HepG2 (cell line): Measurements from ENCODE around the gene MYH16. TPM values are rescaled to one million over a fixed set of nuclear protein-coding genes. Genes with fewer than 3 reads are reported as not detected.
"Not testable (repeated sequence)": the region's sequence is repeated elsewhere in the genome, so short reads cannot be mapped to it uniquely, and the experiment has no call there.

Experiments used
- ATAC-seq: fragments of 200-7000 bp; cut with Tn5 transposase; 3 replicates; pipeline ENCODE4 v1.9.1; 2020; ENCODE audit warnings: mild to moderate bottlenecking, moderate library complexity
- BruUV-seq: library from RNA; stranded (reverse); fragments of 400-500 nt; replicated peaks from 2 replicates; lab custom pipeline; 2021; lab: Mats Ljungman, UMichigan
- CTCF ChIA-PET: fragments of 300-600 bp; formaldehyde crosslinking; extraction: SDS; loops from one replicate; lab custom pipeline; 2021; ENCODE audit warnings: low total read pairs, inconsistent platforms, low intra/inter-chr PET ratio; lab: Yijun Ruan, JAX
- POLR2A ChIA-PET: fragments of 350-600 bp; sonication (Branson Sonifier 250); formaldehyde crosslinking; loops from one replicate; lab custom pipeline; 2020; ENCODE audit warnings: antibody characterized with exemption, inconsistent platforms; lab: Yijun Ruan, JAX
- DNase-seq: peaks from one replicate; pipeline ENCODE4 v3.0.0-alpha.2; 2015; ENCODE audit warnings: low spot score
- FAIRE-seq: peaks from 3 replicates; lab custom pipeline; 2011; peaks lifted over from hg19 to GRCh38; lab: Jason Lieb, UNC
- H2AFZ ChIP-seq: one replicate; pipeline ENCODE4 v1.6.1; 2011; ENCODE audit warnings: low read length, inconsistent platforms
- H3K27ac ChIP-seq: fragments of 300-600 bp; 3 replicates; pipeline ENCODE4 v1.8.0; 2011; ENCODE audit warnings: mixed run types, mild to moderate bottlenecking, mixed read lengths, low read length, inconsistent platforms; ENCODE audit not compliant: insufficient read depth; ENCODE audit errors: extremely low read length
- H3K27me3 ChIP-seq, 2 experiments: fragments of 200-600 bp in 1 of 2; 2 replicates in 1 of 2; 3 replicates in 1 of 2; pipeline versions ENCODE4 v1.6.0 to v1.8.0; 2011; ENCODE audit warnings: low read length in 2 of 2, mild to moderate bottlenecking in 2 of 2, moderate library complexity in 2 of 2, inconsistent platforms in 1 of 2; ENCODE audit not compliant: insufficient read depth in 2 of 2, control insufficient read depth in 1 of 2
- H3K36me3 ChIP-seq, 2 experiments: fragments of 200-600 bp in 1 of 2; replicated peaks in 1 of 2; 2 replicates in 1 of 2; 3 replicates in 1 of 2; pipeline versions ENCODE4 v1.5.1 to v1.8.0; 2011; ENCODE audit warnings: low read length in 2 of 2, inconsistent platforms in 1 of 2; ENCODE audit not compliant: insufficient read depth in 2 of 2, control insufficient read depth in 1 of 2
- H3K4me1 ChIP-seq: 2 replicates; pipeline ENCODE4 v1.5.1; 2012; ENCODE audit warnings: low read length, inconsistent platforms; ENCODE audit not compliant: insufficient read depth
- H3K4me2 ChIP-seq: 2 replicates; pipeline ENCODE4 v1.6.0; 2011; ENCODE audit warnings: low read depth, low read length, inconsistent platforms
- H3K4me3 ChIP-seq, 3 experiments: fragments of 200-600 bp in 1 of 3; sonication (generic), shearing (Covaris generic) in 1 of 3; replicated peaks in 1 of 3; 2 replicates each; pipeline ENCODE4 v1.5.1; 2011 to 2016; ENCODE audit warnings: low read length in 3 of 3, inconsistent platforms in 2 of 3, low read depth in 2 of 3, mild to moderate bottlenecking in 2 of 3, control low read depth in 1 of 3, mixed read lengths in 1 of 3; ENCODE audit not compliant: insufficient read depth in 1 of 3
- H3K79me2 ChIP-seq: one replicate; pipeline ENCODE4 v1.6.1; 2011; ENCODE audit warnings: low read length, inconsistent platforms; ENCODE audit not compliant: insufficient read depth
- H3K9ac ChIP-seq: 2 replicates; pipeline ENCODE4 v1.6.0; 2011; ENCODE audit warnings: mild to moderate bottlenecking, low read depth, low read length, inconsistent platforms; ENCODE audit not compliant: insufficient read depth
- H3K9me3 ChIP-seq: 2 replicates; pipeline ENCODE4 v1.5.1; 2012; ENCODE audit warnings: mild to moderate bottlenecking, low read length
- H4K20me1 ChIP-seq: 2 replicates; pipeline ENCODE4 v1.6.0; 2011; ENCODE audit warnings: inconsistent platforms, mild to moderate bottlenecking, low read length, moderate library complexity; ENCODE audit not compliant: insufficient read depth
- ATF2 ChIP-seq: sonication (generic); formaldehyde crosslinking; IDR thresholded peaks from 2 replicates; pipeline ENCODE4 v1.4.0; 2020; ENCODE audit warnings: missing genetic modification reagents
- DPF2 ChIP-seq: sonication (generic); formaldehyde crosslinking; IDR thresholded peaks from 2 replicates; pipeline ENCODE4 v1.4.0; 2020; ENCODE audit warnings: mild to moderate bottlenecking, low read depth, missing genetic modification reagents, borderline replicate concordance
- FOXP1 ChIP-seq, 2 experiments: fragments of 450-650 bp in 1 of 2; IDR thresholded peaks; 2 replicates each; pipeline ENCODE4 v1.6.1; 2017 to 2018; ENCODE audit warnings: antibody characterized with exemption in 1 of 2
- MLXIP ChIP-seq: sonication (generic); formaldehyde crosslinking; IDR thresholded peaks from 2 replicates; pipeline ENCODE4 v1.9.0; 2021; ENCODE audit warnings: missing genetic modification reagents, borderline replicate concordance
- NFYB ChIP-seq: sonication (generic); formaldehyde crosslinking; IDR thresholded peaks from 2 replicates; pipeline ENCODE4 v1.4.0; 2020; ENCODE audit warnings: missing genetic modification reagents
- SOX6 ChIP-seq, 2 experiments: fragments of 450-650 bp in 1 of 2; sonication (generic) in 1 of 2; formaldehyde crosslinking in 1 of 2; IDR thresholded peaks; 2 replicates each; pipeline versions ENCODE4 v1.4.0 to v1.6.1; 2017 to 2020; ENCODE audit warnings: antibody characterized with exemption in 1 of 2, mild to moderate bottlenecking in 1 of 2, missing genetic modification reagents in 1 of 2
- TMF1 ChIP-seq: sonication (generic); formaldehyde crosslinking; IDR thresholded peaks from 2 replicates; pipeline ENCODE4 v1.8.1; 2022; ENCODE audit warnings: low read depth, missing genetic modification reagents
- ZNF121 ChIP-seq: sonication (generic); formaldehyde crosslinking; IDR thresholded peaks from 2 replicates; pipeline ENCODE4 v1.5.0; 2020; ENCODE audit warnings: mild to moderate bottlenecking, missing genetic modification reagents
- ZNF224 ChIP-seq: sonication (generic); formaldehyde crosslinking; IDR thresholded peaks from 2 replicates; pipeline ENCODE4 v1.5.0; 2020; ENCODE audit warnings: mild to moderate bottlenecking, missing genetic modification reagents
- ZNF263 ChIP-seq: sonication (generic); formaldehyde crosslinking; IDR thresholded peaks from 2 replicates; pipeline ENCODE4 v1.4.0; 2020; ENCODE audit warnings: missing genetic modification reagents
- ZNF329 ChIP-seq: sonication (generic); formaldehyde crosslinking; IDR thresholded peaks from 2 replicates; pipeline ENCODE4 v1.9.0; 2021; ENCODE audit warnings: low read depth, mild to moderate bottlenecking, missing genetic modification reagents
- ZNF367 ChIP-seq: sonication (generic); formaldehyde crosslinking; IDR thresholded peaks from 2 replicates; pipeline ENCODE4 v1.4.0; 2020; ENCODE audit warnings: missing genetic modification reagents, borderline replicate concordance
- ZNF451 ChIP-seq: sonication (generic); formaldehyde crosslinking; IDR thresholded peaks from 2 replicates; pipeline ENCODE4 v1.5.0; 2020; ENCODE audit warnings: mild to moderate bottlenecking, missing genetic modification reagents
- ZNF709 ChIP-seq: sonication (generic); formaldehyde crosslinking; IDR thresholded peaks from 2 replicates; pipeline ENCODE4 v1.5.0; 2020; ENCODE audit warnings: mild to moderate bottlenecking, missing genetic modification reagents
- ZNF788 ChIP-seq: sonication (generic); formaldehyde crosslinking; IDR thresholded peaks from 2 replicates; pipeline ENCODE4 v1.5.0; 2020; ENCODE audit warnings: mild to moderate bottlenecking, missing genetic modification reagents, borderline replicate concordance
- WGBS: methylation state at CpG from one replicate; pipeline ENCODE4 v1.1.6; 2017; ENCODE audit warnings: low lambda C conversion rate; 5-methylcytosine and 5-hydroxymethylcytosine counted together
- in situ Hi-C: cut with HindIII; loops from 2 replicates; pipeline ENCODE4 v1.10.0; 2017; ENCODE audit warnings: low pct_unique_long_range_greater_than_20kb; ENCODE audit not compliant: extremely low pct_ligation_motif_present
- intact Hi-C: fragments of 100-400 bp; cut with micrococcal nuclease; formaldehyde crosslinking; loops from one replicate; pipeline ENCODE4 v1.10.0; 2022; ENCODE audit not compliant: unreplicated experiment
- polyA plus RNA-seq, 8 experiments: library from polyadenylated mRNA; depleted of rRNA in 3 of 8; stranded (reverse) in 7 of 8; unstranded in 1 of 8; fragments of >200 nt; fragmentation: Illumina TruSeq in 4 of 8; extraction: Trizol in 4 of 8; gene quantifications; 2 replicates each; pipeline versions ENCODE4 v1.2.1 to v1.2.3, GENCODE V29; 2011 to 2016; ENCODE audit warnings: low read depth in 4 of 8, missing spikeins in 1 of 8, mixed read lengths in 1 of 8; ENCODE audit not compliant: insufficient read depth in 1 of 8
- total RNA-seq, 5 experiments: library from RNA; depleted of rRNA; stranded (reverse); fragments of >200 nt; fragmentation: Illumina TruSeq; extraction: Trizol; gene quantifications; 2 replicates each; pipeline ENCODE4 v1.2.3, GENCODE V29; 2016; ENCODE audit warnings: low read depth in 1 of 5

MYH16 gene
- total and polyA plus RNA-seq, 2 of the 13 experiments (the other 11 are each of a cell fraction or from before 2014, with no cell fraction given): 0.05 to 0.15 TPM

- H3K4me2 ChIP-seq, H3K9me3 ChIP-seq, in situ Hi-C loops, H4K20me1 ChIP-seq, DNase-seq, H3K27ac ChIP-seq, H3K36me3 ChIP-seq, BruUV-seq, H3K27me3 ChIP-seq, H3K4me3 ChIP-seq, ATAC-seq, H3K9ac ChIP-seq, CTCF ChIA-PET, intact Hi-C loops, FAIRE-seq, H3K79me2 ChIP-seq, H2AFZ ChIP-seq: not testable (repeated sequence)
- peaks cover 13% of the 10 kb centered on the region for H3K4me1 ChIP-seq
- POLR2A ChIA-PET: interaction anchor here (1.3 kb wide), 1 partner anchor 25 kb away, joined by 4 read pairs; the partner anchor contains the start of gene KPNA7
- WGBS: 85% methylated on average over 2 of the region's 4 CpGs
- peak; percentile 53; the same call in 1 of the 2 replicates for TF ChIP-seq ZNF121 (CRISPR knock-in tag)
Measured at GRCh38 chr7:99232955-99233354, 39.7 kb upstream of the MYH16 start.

GRCh38 chr7:99234185-99234584 is 38.5 kb upstream of the MYH16 start:
- H3K9ac ChIP-seq: no peak overlapping the region
- in situ Hi-C loops (no loop called here), intact Hi-C loops (no loop called here)
- FAIRE-seq (no peak), DNase-seq (no peak), ATAC-seq (no peak)
- POLR2A ChIA-PET: no interaction called here
- H3K4me3 ChIP-seq: no peak overlapping the region
- BruUV-seq: no TSS peak
- peak overlapping the region; percentile 27; the same call in 1 of the 2 replicates for H3K4me2 ChIP-seq
- H3K27ac ChIP-seq: no peak overlapping the region
- H3K9me3 ChIP-seq: no peaks in the 10 kb centered on the region
- H4K20me1 ChIP-seq: no peaks in the 10 kb centered on the region
- H3K36me3 ChIP-seq: no peaks in the 10 kb centered on the region
- 37% methylated on average over 9 of the region's 9 CpGs for WGBS
- H2AFZ ChIP-seq: no peak overlapping the region
- CTCF ChIA-PET: no interaction called here
- no peaks in the 10 kb centered on the region for H3K79me2 ChIP-seq
- H3K27me3 ChIP-seq: peaks cover 0 to 2% of the 10 kb centered on the region in 2 experiments; a peak in 1 of 5 replicates
- peaks cover 13% of the 10 kb centered on the region for H3K4me1 ChIP-seq
- TF ChIP-seq ZNF329 (no peak), ZNF451 (CRISPR knock-in tag) (no peak), ZNF224 (no peak), ZNF263 (CRISPR knock-in tag) (no peak), MLXIP (CRISPR knock-in tag) (no peak), SOX6 (IDR thresholded peaks at IDR 0.05) (no peak), SOX6 (CRISPR knock-in tag; IDR thresholded peaks at IDR 0.05) (0 out of 2 replicates have a peak, but pooled peaks have one; percentile 10), ZNF788 (CRISPR knock-in tag) (no peak), ZNF709 (no peak), ZNF367 (CRISPR knock-in tag) (no peak), FOXP1 (IDR thresholded peaks at IDR 0.05) (no peak), FOXP1 (CRISPR knock-in tag; IDR thresholded peaks at IDR 0.05) (0 out of 2 replicates have a peak, but pooled peaks have one; percentile 16), DPF2 (CRISPR knock-in tag) (no peak), NFYB (CRISPR knock-in tag) (no peak), ATF2 (no peak), TMF1 (CRISPR knock-in tag) (no peak)
